SK-N-SH (cell line): ENCODE results near the gene PCDHA9. TPM values are rescaled to one million over a fixed set of nuclear protein-coding genes. Genes with fewer than 3 reads are reported as not detected.
"Not testable (repeated sequence)": the region's sequence is repeated elsewhere in the genome, so short reads cannot be mapped to it uniquely, and the experiment has no call there.

Experiments used
- CTCF ChIA-PET: fragments of 300-600, 350-600 bp; formaldehyde crosslinking; extraction: SDS; loops from one replicate; lab custom pipeline; 2021; lab: Yijun Ruan, JAX
- POLR2A ChIA-PET: fragments of 350-600 bp; sonication (Branson Sonifier 250); formaldehyde crosslinking; extraction: SDS; loops from one replicate; lab custom pipeline; 2020; ENCODE audit warnings: antibody characterized with exemption, inconsistent platforms; lab: Yijun Ruan, JAX
- DNase-seq: peaks from one replicate; pipeline ENCODE4 v3.0.0; 2012
- H2AFZ ChIP-seq: fragments of 200-600 bp; sonication (generic); 2 replicates; pipeline ENCODE4 v1.8.1; 2016; ENCODE audit warnings: antibody characterized with exemption, mild to moderate bottlenecking, low read depth
- H3F3A ChIP-seq: fragments of 200-600 bp; sonication (generic); replicated peaks from 2 replicates; pipeline ENCODE3; 2016; ENCODE audit warnings: antibody characterized with exemption, mild to moderate bottlenecking; ENCODE audit not compliant: insufficient read depth
- H3K27ac ChIP-seq, 2 experiments: fragments of 200-500 bp in 1 of 2; fragments of 200-600 bp in 1 of 2; sonication (Bioruptor generic) in 1 of 2; sonication (generic), shearing (Covaris generic) in 1 of 2; 2 replicates each; pipeline versions ENCODE4 v1.5.1 to v1.6.1; 2014 to 2016; ENCODE audit warnings: low read depth in 2 of 2, inconsistent platforms in 1 of 2, low read length in 1 of 2, mild to moderate bottlenecking in 1 of 2, mixed read lengths in 1 of 2
- H3K27me3 ChIP-seq: fragments of 200-600 bp; sonication (generic), shearing (Covaris generic); 2 replicates; pipeline ENCODE4 v1.6.1; 2016; ENCODE audit warnings: mixed run types; ENCODE audit not compliant: insufficient read depth
- H3K36me3 ChIP-seq, 2 experiments: fragments of 200-500 bp in 1 of 2; fragments of 200-600 bp in 1 of 2; sonication (Bioruptor generic) in 1 of 2; sonication (generic) in 1 of 2; replicated peaks in 1 of 2; 2 replicates each; pipeline versions ENCODE3 to v1.5.1; 2014 to 2016; ENCODE audit warnings: low read length in 1 of 2, mild to moderate bottlenecking in 1 of 2; ENCODE audit not compliant: insufficient read depth in 2 of 2, control insufficient read depth in 1 of 2
- H3K4me1 ChIP-seq, 2 experiments: fragments of 200-500 bp in 1 of 2; fragments of 200-600 bp in 1 of 2; sonication (Bioruptor generic) in 1 of 2; sonication (generic), shearing (Covaris generic) in 1 of 2; 2 replicates each; pipeline versions ENCODE4 v1.5.1 to v1.6.1; 2014 to 2016; ENCODE audit warnings: low read depth in 1 of 2, low read length in 1 of 2, mixed run types in 1 of 2; ENCODE audit not compliant: insufficient read depth in 2 of 2, control insufficient read depth in 1 of 2
- H3K4me2 ChIP-seq: fragments of 200-600 bp; sonication (generic), shearing (Covaris generic); 2 replicates; pipeline ENCODE4 v1.6.1; 2017; ENCODE audit warnings: mixed run types
- H3K4me3 ChIP-seq, 2 experiments: fragments of 200-500 bp in 1 of 2; fragments of 200-600 bp in 1 of 2; sonication (Bioruptor generic) in 1 of 2; sonication (generic), shearing (Covaris generic) in 1 of 2; 2 replicates each; pipeline versions ENCODE4 v1.5.1 to v1.8.1; 2014 to 2016; ENCODE audit warnings: low read depth in 2 of 2, inconsistent platforms in 1 of 2, low read length in 1 of 2, mild to moderate bottlenecking in 1 of 2, mixed read lengths in 1 of 2, moderate library complexity in 1 of 2
- H3K79me2 ChIP-seq: fragments of 200-600 bp; sonication (generic); 2 replicates; pipeline ENCODE4 v1.8.1; 2017; ENCODE audit warnings: mild to moderate bottlenecking; ENCODE audit not compliant: insufficient read depth
- H3K9ac ChIP-seq: fragments of 200-600 bp; sonication (generic); 2 replicates; pipeline ENCODE4 v1.6.1; 2017; ENCODE audit warnings: mixed run types
- H3K9me2 ChIP-seq: fragments of 200-600 bp; sonication (generic); 2 replicates; pipeline ENCODE4 v1.6.1; 2017; ENCODE audit warnings: mixed run types
- H3K9me3 ChIP-seq: fragments of 200-600 bp; sonication (generic); 2 replicates; pipeline ENCODE4 v1.6.1; 2017; ENCODE audit warnings: mixed run types, mild to moderate bottlenecking, moderate library complexity
- H4K20me1 ChIP-seq: fragments of 200-600 bp; sonication (generic); 2 replicates; pipeline ENCODE4 v1.6.1; 2017; ENCODE audit warnings: mild to moderate bottlenecking, mixed run types; ENCODE audit not compliant: insufficient read depth
- CHD2 ChIP-seq: fragments of 150-350 bp; IDR thresholded peaks from 2 replicates; pipeline ENCODE4 v1.6.1; 2018; ENCODE audit warnings: low read length; ENCODE audit not compliant: partially characterized antibody
- CTCF ChIP-seq: fragments of 200-600 bp; sonication (generic); IDR thresholded peaks from 2 replicates; pipeline ENCODE4 v1.6.1; 2017; ENCODE audit warnings: antibody characterized with exemption, mild to moderate bottlenecking, moderate library complexity
- EZH2phosphoT487 ChIP-seq: fragments of 200-600 bp; sonication (generic); IDR thresholded peaks from 2 replicates; pipeline ENCODE4 v1.6.1; 2017; ENCODE audit warnings: low read depth, mixed run types, mild to moderate bottlenecking, antibody characterized with exemption, moderate library complexity, borderline replicate concordance
- GATA2 ChIP-seq: sonication (generic); formaldehyde crosslinking; IDR thresholded peaks from 2 replicates; pipeline ENCODE4 v1.5.0; 2020; ENCODE audit warnings: mild to moderate bottlenecking, missing genetic modification reagents
- JUND ChIP-seq: IDR thresholded peaks from 2 replicates; pipeline ENCODE4 v1.4.0; 2012
- MEF2A ChIP-seq: IDR thresholded peaks from 2 replicates; pipeline ENCODE4 v1.4.0; 2012; ENCODE audit warnings: low read depth, borderline replicate concordance
- NRF1 ChIP-seq: IDR thresholded peaks from 2 replicates; pipeline ENCODE4 v1.6.1; 2012; ENCODE audit warnings: low read depth, mild to moderate bottlenecking, low read length
- PBX3 ChIP-seq: IDR thresholded peaks from 2 replicates; pipeline ENCODE4; 2012
- POLR2AphosphoS5 ChIP-seq: IDR thresholded peaks from 2 replicates; pipeline ENCODE4 v1.6.1; 2012; ENCODE audit warnings: low read depth, low read length
- RAD21 ChIP-seq: IDR thresholded peaks from 2 replicates; pipeline ENCODE4 v1.6.1; 2012; ENCODE audit warnings: mild to moderate bottlenecking, low read length
- RFX5 ChIP-seq: IDR thresholded peaks from 2 replicates; pipeline ENCODE4 v1.6.1; 2012; ENCODE audit warnings: mild to moderate bottlenecking, improper control_type of control experiment, low read length
- SMC3 ChIP-seq: IDR thresholded peaks from 2 replicates; pipeline ENCODE4 v1.6.1; 2012; ENCODE audit warnings: low read depth, low read length, improper control_type of control experiment
- TEAD4 ChIP-seq: IDR thresholded peaks from 2 replicates; pipeline ENCODE4 v1.4.0; 2012; ENCODE audit warnings: mild to moderate bottlenecking, borderline replicate concordance; ENCODE audit not compliant: insufficient read depth
- YY1 ChIP-seq: IDR thresholded peaks from 2 replicates; pipeline ENCODE4 v1.4.0; 2012; ENCODE audit warnings: low read depth, mild to moderate bottlenecking
- WGBS: methylation state at CpG from one replicate; pipeline ENCODE4 v1.1.6; 2017; ENCODE audit warnings: low lambda C conversion rate; 5-methylcytosine and 5-hydroxymethylcytosine counted together
- polyA plus RNA-seq, 3 experiments: library from polyadenylated mRNA; depleted of rRNA; stranded (reverse); fragments of >200 nt; gene quantifications; 2 replicates each; pipeline ENCODE4 v1.2.3, GENCODE V29; 2012
- TF ChIP-seq, protein P1 (sequence below): IDR thresholded peaks from 2 replicates; pipeline ENCODE4 v1.6.1; 2012; ENCODE audit warnings: mild to moderate bottlenecking, low read depth, low read length, moderate library complexity
- TF ChIP-seq, protein P2 (sequence below): IDR thresholded peaks from 2 replicates; pipeline ENCODE4 v1.4.0; 2012; ENCODE audit warnings: low read depth, borderline replicate concordance

Gene PCDHA9
- polyA plus RNA-seq, 1 of the 3 experiments (the other 2 are of a cell fraction) = 0.02 TPM

DNA sequence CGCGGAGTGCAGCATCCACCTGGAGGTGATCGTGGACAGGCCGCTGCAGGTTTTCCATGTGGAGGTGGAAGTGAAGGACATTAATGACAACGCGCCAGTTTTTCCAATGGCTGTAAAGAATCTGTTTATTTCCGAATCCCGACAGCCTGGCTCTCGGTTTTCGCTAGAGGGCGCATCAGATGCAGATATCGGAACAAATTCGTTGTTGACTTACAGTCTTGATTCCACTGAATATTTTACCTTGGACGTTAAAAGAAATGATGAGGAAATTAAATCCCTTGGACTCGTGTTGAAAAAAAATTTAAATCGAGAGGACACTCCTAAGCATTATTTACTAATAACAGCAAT, 46.7 kb upstream of the PCDHA9 start:
- Histone ChIP-seq H3K36me3 (no peaks in the 10 kb centered on the region), H3K27ac (no peak overlapping the region), H3K27me3 (no peaks in the 10 kb centered on the region), H3F3A (no peaks in the 10 kb centered on the region), H3K9me2 (no peaks in the 10 kb centered on the region), H3K79me2 (no peaks in the 10 kb centered on the region), H3K9ac (no peak overlapping the region), H3K4me3 (no peak overlapping the region; a peak in 1 of 4 replicates), H3K9me3 (peaks cover 19% of the 10 kb centered on the region; the same call in 1 of the 2 replicates), H2AFZ (no peak overlapping the region), H3K4me1 (no peaks in the 10 kb centered on the region; a peak in 1 of 4 replicates), H4K20me1 (no peaks in the 10 kb centered on the region), H3K4me2 (no peak overlapping the region)
- no peak for TF ChIP-seq EZH2phosphoT487
- no peak for TF ChIP-seq PBX3
- no peak for TF ChIP-seq POLR2AphosphoS5
- TF ChIP-seq RAD21 = no peak
- no peak for TF ChIP-seq YY1
- no peak for TF ChIP-seq SMC3
- no peak for TF ChIP-seq GATA2 (CRISPR knock-in tag)
- TF ChIP-seq, protein P1, sequence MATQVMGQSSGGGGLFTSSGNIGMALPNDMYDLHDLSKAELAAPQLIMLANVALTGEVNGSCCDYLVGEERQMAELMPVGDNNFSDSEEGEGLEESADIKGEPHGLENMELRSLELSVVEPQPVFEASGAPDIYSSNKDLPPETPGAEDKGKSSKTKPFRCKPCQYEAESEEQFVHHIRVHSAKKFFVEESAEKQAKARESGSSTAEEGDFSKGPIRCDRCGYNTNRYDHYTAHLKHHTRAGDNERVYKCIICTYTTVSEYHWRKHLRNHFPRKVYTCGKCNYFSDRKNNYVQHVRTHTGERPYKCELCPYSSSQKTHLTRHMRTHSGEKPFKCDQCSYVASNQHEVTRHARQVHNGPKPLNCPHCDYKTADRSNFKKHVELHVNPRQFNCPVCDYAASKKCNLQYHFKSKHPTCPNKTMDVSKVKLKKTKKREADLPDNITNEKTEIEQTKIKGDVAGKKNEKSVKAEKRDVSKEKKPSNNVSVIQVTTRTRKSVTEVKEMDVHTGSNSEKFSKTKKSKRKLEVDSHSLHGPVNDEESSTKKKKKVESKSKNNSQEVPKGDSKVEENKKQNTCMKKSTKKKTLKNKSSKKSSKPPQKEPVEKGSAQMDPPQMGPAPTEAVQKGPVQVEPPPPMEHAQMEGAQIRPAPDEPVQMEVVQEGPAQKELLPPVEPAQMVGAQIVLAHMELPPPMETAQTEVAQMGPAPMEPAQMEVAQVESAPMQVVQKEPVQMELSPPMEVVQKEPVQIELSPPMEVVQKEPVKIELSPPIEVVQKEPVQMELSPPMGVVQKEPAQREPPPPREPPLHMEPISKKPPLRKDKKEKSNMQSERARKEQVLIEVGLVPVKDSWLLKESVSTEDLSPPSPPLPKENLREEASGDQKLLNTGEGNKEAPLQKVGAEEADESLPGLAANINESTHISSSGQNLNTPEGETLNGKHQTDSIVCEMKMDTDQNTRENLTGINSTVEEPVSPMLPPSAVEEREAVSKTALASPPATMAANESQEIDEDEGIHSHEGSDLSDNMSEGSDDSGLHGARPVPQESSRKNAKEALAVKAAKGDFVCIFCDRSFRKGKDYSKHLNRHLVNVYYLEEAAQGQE = no peak
- TF ChIP-seq TEAD4 = no peak
- no peak for TF ChIP-seq NRF1
- TF ChIP-seq MEF2A = no peak
- TF ChIP-seq, protein P2, sequence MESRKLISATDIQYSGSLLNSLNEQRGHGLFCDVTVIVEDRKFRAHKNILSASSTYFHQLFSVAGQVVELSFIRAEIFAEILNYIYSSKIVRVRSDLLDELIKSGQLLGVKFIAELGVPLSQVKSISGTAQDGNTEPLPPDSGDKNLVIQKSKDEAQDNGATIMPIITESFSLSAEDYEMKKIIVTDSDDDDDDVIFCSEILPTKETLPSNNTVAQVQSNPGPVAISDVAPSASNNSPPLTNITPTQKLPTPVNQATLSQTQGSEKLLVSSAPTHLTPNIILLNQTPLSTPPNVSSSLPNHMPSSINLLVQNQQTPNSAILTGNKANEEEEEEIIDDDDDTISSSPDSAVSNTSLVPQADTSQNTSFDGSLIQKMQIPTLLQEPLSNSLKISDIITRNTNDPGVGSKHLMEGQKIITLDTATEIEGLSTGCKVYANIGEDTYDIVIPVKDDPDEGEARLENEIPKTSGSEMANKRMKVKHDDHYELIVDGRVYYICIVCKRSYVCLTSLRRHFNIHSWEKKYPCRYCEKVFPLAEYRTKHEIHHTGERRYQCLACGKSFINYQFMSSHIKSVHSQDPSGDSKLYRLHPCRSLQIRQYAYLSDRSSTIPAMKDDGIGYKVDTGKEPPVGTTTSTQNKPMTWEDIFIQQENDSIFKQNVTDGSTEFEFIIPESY = no peak
- no peak for TF ChIP-seq CTCF
- no peak for TF ChIP-seq JUND
- no peak for TF ChIP-seq RFX5
- no peak for TF ChIP-seq CHD2
- CTCF ChIA-PET = no interaction called here
- no peak for DNase-seq
- 67% methylated on average over 16 of the region's 16 CpGs for WGBS
- POLR2A ChIA-PET = no interaction called here

- H3K9ac ChIP-seq, POLR2A ChIA-PET, H3F3A ChIP-seq, H3K4me3 ChIP-seq, CTCF ChIA-PET, DNase-seq, H3K27ac ChIP-seq, H3K4me1 ChIP-seq, H2AFZ ChIP-seq, H3K79me2 ChIP-seq, H3K27me3 ChIP-seq, H3K36me3 ChIP-seq, H4K20me1 ChIP-seq, H3K4me2 ChIP-seq, H3K9me2 ChIP-seq: not testable (repeated sequence)
- peaks cover 19% of the 10 kb centered on the region; the same call in 1 of the 2 replicates for H3K9me3 ChIP-seq
- 88% methylated on average over 39 of the region's 45 CpGs for WGBS
These were observed 45.8 kb upstream of the PCDHA9 start for GRCh38 chr5:140802381-140802780.
